Muscle of leg (tissue), 11 donors: ENCODE results near the gene APPBP2. TPM values are rescaled to one million over a fixed set of nuclear protein-coding genes. Genes with fewer than 3 reads are reported as not detected.

Experiments used
- DNase-seq: peaks from one replicate; pipeline ENCODE4 v3.0.0; 2013
- H3K27ac ChIP-seq: one replicate; pipeline ENCODE4 v1.5.1; 2013; ENCODE audit warnings: mild to moderate bottlenecking, low read length, control low read depth
- H3K27me3 ChIP-seq: one replicate; pipeline ENCODE4 v1.6.1; 2013; ENCODE audit warnings: low read length; ENCODE audit not compliant: control insufficient read depth, insufficient read depth
- H3K36me3 ChIP-seq: one replicate; pipeline ENCODE4 v1.6.1; 2013; ENCODE audit warnings: low read length; ENCODE audit not compliant: control insufficient read depth, insufficient read depth
- H3K4me1 ChIP-seq: one replicate; pipeline ENCODE4 v1.6.1; 2013; ENCODE audit warnings: low read length; ENCODE audit not compliant: control insufficient read depth, insufficient read depth
- H3K4me3 ChIP-seq: one replicate; pipeline ENCODE4 v1.5.1; 2013; ENCODE audit warnings: low read length, control low read depth
- H3K9me3 ChIP-seq: replicated peaks from 2 replicates; pipeline ENCODE4 v1.6.1; 2013; ENCODE audit warnings: low read depth, low read length; ENCODE audit not compliant: control insufficient read depth
- WGBS: methylation state at CpG from one replicate; pipeline ENCODE4 v1.1.5; 2013; ENCODE audit warnings: missing lambda C conversion rate; ENCODE audit not compliant: insufficient coverage; 5-methylcytosine and 5-hydroxymethylcytosine counted together
- polyA plus RNA-seq, 8 donors: library from polyadenylated mRNA; unstranded; fragments of 120-200 nt; gene quantifications; one replicate each; pipeline versions ENCODE4 v1.2.1 to v1.2.3, GENCODE V29; 2013; ENCODE audit warnings: inconsistent platforms in 1 of 8, low replicate concordance in 1 of 8; ENCODE audit not compliant: insufficient read length in 8 of 8, insufficient read depth in 1 of 8
- total RNA-seq: library from RNA; stranded (reverse); fragments of 120-200 nt; gene quantifications from one replicate; pipeline ENCODE4 v1.2.4, GENCODE V29; 2013

Gene APPBP2
- total and polyA plus RNA-seq, 9 donors: 22.0 to 39.7 (median 30.0) TPM

GRCh38 chr17:60471451-60471850 lies 54.6 kb downstream of the APPBP2 start:
- WGBS: 100% methylated on average over 1 of the region's 4 CpGs
- no peak for DNase-seq
- H3K36me3 ChIP-seq: peaks cover 6% of the 10 kb centered on the region
- H3K27me3 ChIP-seq: no peaks in the 10 kb centered on the region
- no peak overlapping the region for H3K4me3 ChIP-seq
- no peaks in the 10 kb centered on the region for H3K9me3 ChIP-seq
- H3K4me1 ChIP-seq: peaks cover 7% of the 10 kb centered on the region
- no peak overlapping the region for H3K27ac ChIP-seq

- Histone ChIP-seq H3K9me3 (no peaks in the 10 kb centered on the region), H3K4me3 (no peak overlapping the region), H3K27me3 (no peaks in the 10 kb centered on the region), H3K36me3 (peaks cover 22% of the 10 kb centered on the region), H3K27ac (peak overlapping the region; percentile 76), H3K4me1 (peaks cover 7% of the 10 kb centered on the region)
- DNase-seq: peak; percentile 64
These were observed 57.7 kb downstream of the APPBP2 start for GRCh38 chr17:60468371-60468770.

- Histone ChIP-seq H3K27ac (no peak overlapping the region), H3K4me1 (peaks cover 3% of the 10 kb centered on the region), H3K36me3 (peaks cover 43% of the 10 kb centered on the region), H3K27me3 (no peaks in the 10 kb centered on the region), H3K9me3 (no peaks in the 10 kb centered on the region), H3K4me3 (no peak overlapping the region)
- DNase-seq: no peak
- WGBS: no CpG with 5 or more reads among the region's 1 CpG
These were observed 61.7 kb downstream of the APPBP2 start for GRCh38 chr17:60464343-60464742.

- DNase-seq: peak; percentile 31
These were observed 62.7 kb downstream of the APPBP2 start for GRCh38 chr17:60463157-60463835.

GRCh38 chr17:60461584-60461983 lies 64.5 kb downstream of the APPBP2 start:
- no peaks in the 10 kb centered on the region for H3K9me3 ChIP-seq
- no peaks in the 10 kb centered on the region for H3K4me1 ChIP-seq
- no peak overlapping the region for H3K27ac ChIP-seq
- H3K36me3 ChIP-seq: peaks cover 58% of the 10 kb centered on the region
- no peak overlapping the region for H3K4me3 ChIP-seq
- no peaks in the 10 kb centered on the region for H3K27me3 ChIP-seq
- WGBS: no CpG with 5 or more reads among the region's 1 CpG
- DNase-seq: no peak

More at GRCh38 chr17:60463157-60463835, 62.7 kb downstream of the APPBP2 start:
- no peaks in the 10 kb centered on the region for H3K9me3 ChIP-seq
- peaks cover 49% of the 10 kb centered on the region for H3K36me3 ChIP-seq
- peak overlapping the region; percentile 20 for H3K27ac ChIP-seq
- no peaks in the 10 kb centered on the region for H3K27me3 ChIP-seq
- no peak overlapping the region for H3K4me3 ChIP-seq
- H3K4me1 ChIP-seq: no peaks in the 10 kb centered on the region
- whole genome bisulfite sequencing: no CpG with 5 or more reads among the region's 4 CpGs

- H3K27me3 ChIP-seq: no peaks in the 10 kb centered on the region
- H3K4me1 ChIP-seq: no peaks in the 10 kb centered on the region
- DNase-seq: no peak
- peaks cover 49% of the 10 kb centered on the region for H3K36me3 ChIP-seq
- no peak overlapping the region for H3K27ac ChIP-seq
- H3K9me3 ChIP-seq: no peaks in the 10 kb centered on the region
- no peak overlapping the region for H3K4me3 ChIP-seq
- WGBS: no CpG with 5 or more reads among the region's 2 CpGs
These were observed 68.9 kb downstream of the APPBP2 start for GRCh38 chr17:60457148-60457547.

GRCh38 chr17:60455378-60455777 lies 70.7 kb downstream of the APPBP2 start:
- WGBS: no CpG with 5 or more reads among the region's 4 CpGs
- Histone ChIP-seq H3K4me3 (no peak overlapping the region), H3K27me3 (no peaks in the 10 kb centered on the region), H3K36me3 (peaks cover 44% of the 10 kb centered on the region), H3K4me1 (no peaks in the 10 kb centered on the region), H3K27ac (no peak overlapping the region), H3K9me3 (no peaks in the 10 kb centered on the region)
- no peak for DNase-seq

GRCh38 chr17:60451965-60452364 lies 74.1 kb downstream of the APPBP2 start:
- Histone ChIP-seq H3K36me3 (peaks cover 28% of the 10 kb centered on the region), H3K27ac (no peak overlapping the region)

GRCh38 chr17:60451071-60451470 lies 75.0 kb downstream of the APPBP2 start:
- H3K27me3 ChIP-seq: no peaks in the 10 kb centered on the region
- H3K27ac ChIP-seq: no peak overlapping the region
- peaks cover 27% of the 10 kb centered on the region for H3K36me3 ChIP-seq
- no peaks in the 10 kb centered on the region for H3K9me3 ChIP-seq
- DNase-seq: no peak
- H3K4me1 ChIP-seq: no peaks in the 10 kb centered on the region
- H3K4me3 ChIP-seq: no peak overlapping the region
- no CpG with 5 or more reads among the region's 1 CpG for WGBS

More at GRCh38 chr17:60451965-60452364, 74.1 kb downstream of the APPBP2 start:
- H3K9me3 ChIP-seq: no peaks in the 10 kb centered on the region
- H3K4me3 ChIP-seq: no peak overlapping the region
- no peaks in the 10 kb centered on the region for H3K27me3 ChIP-seq
- no peaks in the 10 kb centered on the region for H3K4me1 ChIP-seq
- DNase-seq: no peak

GRCh38 chr17:60447375-60447774 lies 78.7 kb downstream of the APPBP2 start:
- H3K9me3 ChIP-seq: no peaks in the 10 kb centered on the region
- no peak overlapping the region for H3K4me3 ChIP-seq
- no peak for DNase-seq
- H3K36me3 ChIP-seq: peaks cover 17% of the 10 kb centered on the region
- H3K27me3 ChIP-seq: no peaks in the 10 kb centered on the region
- no peaks in the 10 kb centered on the region for H3K4me1 ChIP-seq
- WGBS: 88% methylated on average over 3 of the region's 8 CpGs
- no peak overlapping the region for H3K27ac ChIP-seq

- Histone ChIP-seq H3K4me3 (no peak overlapping the region), H3K27me3 (no peaks in the 10 kb centered on the region), H3K36me3 (peaks cover 17% of the 10 kb centered on the region), H3K9me3 (no peaks in the 10 kb centered on the region), H3K27ac (no peak overlapping the region), H3K4me1 (no peaks in the 10 kb centered on the region)
- DNase-seq: no peak
These were observed 80.9 kb downstream of the APPBP2 start for GRCh38 chr17:60445144-60445543.
